Endothelial cell of umbilical vein (primary cell): ENCODE measurements around the gene ASF1A. TPM values are rescaled to one million over a fixed set of nuclear protein-coding genes. Genes with fewer than 3 reads are reported as not detected.

ENCODE experiments used
- BruUV-seq: library from RNA; stranded (reverse); fragments of 400-500 nt; replicated peaks from 2 replicates; lab custom pipeline; 2021; lab: Mats Ljungman, UMichigan
- CTCF ChIA-PET: fragments of 300-600, 350-600 bp; sonication (Branson Sonifier 250); formaldehyde crosslinking; loops from one replicate; lab custom pipeline; 2021; ENCODE audit warnings: antibody characterized with exemption, inconsistent platforms; lab: Charles Lee
- POLR2A ChIA-PET: fragments of 300-600, 350-600 bp; sonication (Branson Sonifier 250); formaldehyde crosslinking; loops from one replicate; lab custom pipeline; 2021; ENCODE audit warnings: antibody characterized with exemption, inconsistent platforms; lab: Charles Lee
- DNase-seq: peaks from one replicate; pipeline ENCODE4 v3.0.0-alpha.2; 2011; ENCODE audit warnings: low read depth, low spot score
- FAIRE-seq: peaks from 2 replicates; lab custom pipeline; 2011; peaks lifted over from hg19 to GRCh38; lab: Jason Lieb, UNC
- H2AFZ ChIP-seq: 2 replicates; pipeline ENCODE4 v1.6.0; 2012; ENCODE audit warnings: low read depth, low read length, control low read depth, inconsistent platforms
- H3K27ac ChIP-seq: 2 replicates; pipeline ENCODE4 v1.5.1; 2011; ENCODE audit warnings: low read depth, mild to moderate bottlenecking, control low read depth, low read length, moderate library complexity; ENCODE audit not compliant: insufficient read depth
- H3K27me3 ChIP-seq, 2 experiments: 2 replicates each; pipeline versions ENCODE4 v1.6.0 to v1.6.1; 2011; ENCODE audit warnings: low read length in 2 of 2, mixed read lengths in 1 of 2; ENCODE audit not compliant: control insufficient read depth in 2 of 2, insufficient read depth in 2 of 2
- H3K36me3 ChIP-seq, 2 experiments: 2 replicates in 1 of 2; 3 replicates in 1 of 2; pipeline ENCODE4 v1.5.1; 2011; ENCODE audit warnings: low read length in 2 of 2, mild to moderate bottlenecking in 1 of 2, moderate library complexity in 1 of 2; ENCODE audit not compliant: control insufficient read depth in 2 of 2, insufficient read depth in 2 of 2; ENCODE audit errors: extremely low read depth in 1 of 2
- H3K4me1 ChIP-seq: 3 replicates; pipeline ENCODE4 v1.5.1; 2011; ENCODE audit warnings: mild to moderate bottlenecking, low read length; ENCODE audit not compliant: control insufficient read depth, insufficient read depth; ENCODE audit errors: extremely low read depth
- H3K4me2 ChIP-seq: 2 replicates; pipeline ENCODE4 v1.6.1; 2011; ENCODE audit warnings: low read length, control low read depth, mixed read lengths; ENCODE audit not compliant: insufficient read depth
- H3K4me3 ChIP-seq, 3 experiments: fragments of 200-600 bp in 1 of 3; sonication (generic), shearing (Covaris generic) in 1 of 3; replicated peaks in 1 of 3; 2 replicates each; pipeline ENCODE4 v1.5.1; 2011 to 2016; ENCODE audit warnings: control low read depth in 3 of 3, low read length in 3 of 3, mild to moderate bottlenecking in 2 of 3, inconsistent platforms in 1 of 3, low read depth in 1 of 3, moderate library complexity in 1 of 3; ENCODE audit not compliant: insufficient read depth in 1 of 3
- H3K79me2 ChIP-seq: 2 replicates; pipeline ENCODE4 v1.6.0; 2012; ENCODE audit warnings: low read length, inconsistent platforms; ENCODE audit not compliant: control insufficient read depth, insufficient read depth
- H3K9ac ChIP-seq: replicated peaks from 2 replicates; pipeline ENCODE3; 2011; ENCODE audit warnings: low read length, control low read depth; ENCODE audit not compliant: insufficient read depth; ENCODE audit errors: extremely low read depth
- H3K9me1 ChIP-seq: replicated peaks from 3 replicates; pipeline ENCODE4 v1.6.0; 2011; ENCODE audit warnings: mild to moderate bottlenecking, low read length; ENCODE audit not compliant: control insufficient read depth, insufficient read depth; ENCODE audit errors: extremely low read depth
- H3K9me3 ChIP-seq: replicated peaks from 2 replicates; pipeline ENCODE4 v1.5.1; 2012; ENCODE audit warnings: low read length, inconsistent platforms; ENCODE audit not compliant: control insufficient read depth, insufficient read depth
- H4K20me1 ChIP-seq: replicated peaks from 2 replicates; pipeline ENCODE3; 2011; ENCODE audit warnings: mild to moderate bottlenecking, low read length; ENCODE audit not compliant: control insufficient read depth, insufficient read depth; ENCODE audit errors: extremely low read depth
- FOS ChIP-seq: IDR thresholded peaks from 2 replicates; pipeline ENCODE4 v1.6.1; 2011; ENCODE audit warnings: mild to moderate bottlenecking, low read length, moderate library complexity, borderline replicate concordance; ENCODE audit not compliant: insufficient read depth
- GATA2 ChIP-seq: IDR thresholded peaks from 2 replicates; pipeline ENCODE4 v1.7.0; 2011; ENCODE audit warnings: low read depth, mild to moderate bottlenecking, moderate library complexity, mixed read lengths, low read length; ENCODE audit not compliant: insufficient read length, insufficient read depth
- JUN ChIP-seq: IDR thresholded peaks from 2 replicates; pipeline ENCODE4 v1.6.1; 2011; ENCODE audit warnings: borderline replicate concordance, low read depth; ENCODE audit not compliant: insufficient read length, insufficient read depth
- MYC ChIP-seq: IDR thresholded peaks from one replicate; pipeline ENCODE4 v1.6.1; 2011; ENCODE audit warnings: mild to moderate bottlenecking, low read depth, low read length
- POLR2A ChIP-seq: IDR thresholded peaks from 2 replicates; pipeline ENCODE4 v1.6.1; 2012; ENCODE audit warnings: low read depth, mild to moderate bottlenecking, control low read depth, low read length
- dilution Hi-C: fragments of 300-500 bp; cut with MboI; formaldehyde crosslinking; loops from one replicate; pipeline ENCODE4 v1.15.0; 2019; ENCODE audit warnings: low sequenced_read_pairs; ENCODE audit not compliant: extremely low pct_ligation_motif_present
- intact Hi-C: fragments of 100-400 bp; cut with micrococcal nuclease; formaldehyde crosslinking; loops from one replicate; pipeline ENCODE4 v1.10.0; 2022
- polyA plus RNA-seq, 4 experiments: library from polyadenylated mRNA; depleted of rRNA in 3 of 4; stranded (reverse) in 3 of 4; unstranded in 1 of 4; fragments of >200 nt; gene quantifications; 2 replicates each; pipeline versions ENCODE4 v1.2.1 to v1.2.3, GENCODE V29; 2011 to 2012; ENCODE audit warnings: missing spikeins in 1 of 4
- total RNA-seq: library from RNA; stranded (reverse); gene quantifications from 2 replicates; pipeline ENCODE4 v1.2.3, GENCODE V29; 2021
- TF ChIP-seq, protein P1 (sequence below), 2 donors: IDR thresholded peaks; 1 replicate in 1 of 2; 2 replicates in 1 of 2; pipeline ENCODE4 v1.5.1; 2011; ENCODE audit warnings: low read length in 2 of 2, mild to moderate bottlenecking in 2 of 2, moderate library complexity in 2 of 2, control low read depth in 1 of 2, inconsistent platforms in 1 of 2, low read depth in 1 of 2; ENCODE audit not compliant: insufficient read depth in 1 of 2; ENCODE audit errors: extremely low read depth in 1 of 2
- TF ChIP-seq, protein P2 (sequence below): IDR thresholded peaks from 2 replicates; pipeline ENCODE4 v1.6.1; 2011; ENCODE audit not compliant: insufficient read depth, insufficient read length

ASF1A gene
- total and polyA plus RNA-seq, 2 donors (not counting 3 experiments of a cell fraction or from before 2014, with no cell fraction given), result 17.6 to 38.4 TPM

DNA sequence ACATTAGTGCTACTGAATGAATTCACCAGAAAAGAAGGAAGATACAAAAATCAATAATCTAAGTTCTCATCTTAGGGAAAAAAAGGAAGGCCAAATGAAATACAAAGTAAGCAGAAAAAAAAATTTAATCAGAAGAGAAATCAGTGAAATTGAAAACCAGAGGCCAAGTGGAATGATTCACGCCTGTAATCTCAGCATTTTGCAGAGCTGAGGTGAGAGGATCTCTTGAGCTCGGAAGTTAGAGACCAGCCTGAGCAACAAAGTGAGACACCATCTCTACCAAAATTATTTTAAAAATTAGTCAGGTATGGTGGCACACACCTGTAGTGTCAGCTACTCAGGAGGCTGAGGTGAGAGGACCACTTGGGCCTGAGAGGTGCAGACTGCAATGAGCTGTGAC, 21.2 kb upstream of the ASF1A start:
- FAIRE-seq (no peak), DNase-seq (no peak)
- Histone ChIP-seq H4K20me1 (no peaks in the 10 kb centered on the region), H3K4me3 (no peak overlapping the region), H3K9me1 (no peaks in the 10 kb centered on the region), H2AFZ (no peak overlapping the region), H3K27ac (no peak overlapping the region), H3K79me2 (peaks cover 9% of the 10 kb centered on the region), H3K36me3 (no peaks in the 10 kb centered on the region), H3K4me2 (no peak overlapping the region), H3K9ac (no peak overlapping the region), H3K9me3 (no peaks in the 10 kb centered on the region), H3K4me1 (peaks cover 15% of the 10 kb centered on the region), H3K27me3 (no peaks in the 10 kb centered on the region)
- BruUV-seq, result no TSS peak
- intact Hi-C loops (no loop called here), dilution Hi-C loops (no loop called here)
- no peak for TF ChIP-seq JUN
- no peak for TF ChIP-seq MYC
- TF ChIP-seq, protein P1, sequence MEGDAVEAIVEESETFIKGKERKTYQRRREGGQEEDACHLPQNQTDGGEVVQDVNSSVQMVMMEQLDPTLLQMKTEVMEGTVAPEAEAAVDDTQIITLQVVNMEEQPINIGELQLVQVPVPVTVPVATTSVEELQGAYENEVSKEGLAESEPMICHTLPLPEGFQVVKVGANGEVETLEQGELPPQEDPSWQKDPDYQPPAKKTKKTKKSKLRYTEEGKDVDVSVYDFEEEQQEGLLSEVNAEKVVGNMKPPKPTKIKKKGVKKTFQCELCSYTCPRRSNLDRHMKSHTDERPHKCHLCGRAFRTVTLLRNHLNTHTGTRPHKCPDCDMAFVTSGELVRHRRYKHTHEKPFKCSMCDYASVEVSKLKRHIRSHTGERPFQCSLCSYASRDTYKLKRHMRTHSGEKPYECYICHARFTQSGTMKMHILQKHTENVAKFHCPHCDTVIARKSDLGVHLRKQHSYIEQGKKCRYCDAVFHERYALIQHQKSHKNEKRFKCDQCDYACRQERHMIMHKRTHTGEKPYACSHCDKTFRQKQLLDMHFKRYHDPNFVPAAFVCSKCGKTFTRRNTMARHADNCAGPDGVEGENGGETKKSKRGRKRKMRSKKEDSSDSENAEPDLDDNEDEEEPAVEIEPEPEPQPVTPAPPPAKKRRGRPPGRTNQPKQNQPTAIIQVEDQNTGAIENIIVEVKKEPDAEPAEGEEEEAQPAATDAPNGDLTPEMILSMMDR (IDR thresholded peaks at IDR 0.05; ENCODE audit: extremely low read depth in 1 of 2, insufficient read depth in 1 of 2, low read depth in 1 of 2, low read length in 2 of 2), result no peak
- TF ChIP-seq POLR2A, result no peak
- no peak for TF ChIP-seq FOS
- TF ChIP-seq, protein P2, sequence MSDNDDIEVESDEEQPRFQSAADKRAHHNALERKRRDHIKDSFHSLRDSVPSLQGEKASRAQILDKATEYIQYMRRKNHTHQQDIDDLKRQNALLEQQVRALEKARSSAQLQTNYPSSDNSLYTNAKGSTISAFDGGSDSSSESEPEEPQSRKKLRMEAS, result no peak
- no peak for TF ChIP-seq GATA2
- ChIA-PET POLR2A (no interaction called here), CTCF (interaction anchor here (1.1 kb wide), 1 partner anchor 24 kb away, joined by 3 read pairs; no protein-coding TSS in a partner anchor)
